LoVo (cell line): Measurements from ENCODE around the gene VPS16.

Experiments
- DNase-seq: peaks from one replicate; pipeline ENCODE4 v3.0.0-alpha.2; 2016; ENCODE audit warnings: low spot score

The VPS16 gene

GRCh38 chr20:2840138-2840966 is at the start of gene VPS16, which contains the start of gene PCED1A:
Gene VPS16 (plus strand): TSS chr20:2840745. CDS start chr20:2840775, 30 bp downstream.
Gene PCED1A (minus strand): TSS chr20:2840655. CDS start chr20:2839912, 743 bp downstream.
- DNase-seq: peak; percentile 86

- no peak for DNase-seq
Observed at GRCh38 chr20:2793471-2793870, 47.1 kb upstream of the VPS16 start.

- no peak for DNase-seq
Observed at GRCh38 chr20:2794202-2794748, 46.3 kb upstream of the VPS16 start.

- DNase-seq: no peak
Observed at GRCh38 chr20:2794866-2795447, 45.6 kb upstream of the VPS16 start.

- no peak for DNase-seq
Observed at GRCh38 chr20:2795451-2795850, 45.1 kb upstream of the VPS16 start.

- DNase-seq: no peak
Observed at GRCh38 chr20:2796011-2796660, 44.4 kb upstream of the VPS16 start.

- DNase-seq: no peak
Observed at GRCh38 chr20:2797136-2797983, 43.2 kb upstream of the VPS16 start.

GRCh38 chr20:2798095-2798805 is 42.3 kb upstream of the VPS16 start:
- no peak for DNase-seq

- no peak for DNase-seq
Observed at GRCh38 chr20:2798814-2799213, 41.7 kb upstream of the VPS16 start.

- DNase-seq: no peak
Observed at GRCh38 chr20:2799271-2799670, 41.3 kb upstream of the VPS16 start.

GRCh38 chr20:2799688-2800520 is 40.6 kb upstream of the VPS16 start:
- DNase-seq: no peak

GRCh38 chr20:2800521-2801285 is 39.8 kb upstream of the VPS16 start, which contains the start of gene CPXM1:
Gene CPXM1 (minus strand): TSS chr20:2800627. CDS start chr20:2800572, 55 bp downstream.
- no peak for DNase-seq

GRCh38 chr20:2801286-2801728 is 39.2 kb upstream of the VPS16 start:
- DNase-seq: no peak

- DNase-seq: no peak
Observed at GRCh38 chr20:2804041-2804828, 36.3 kb upstream of the VPS16 start.

- DNase-seq: no peak
Observed at GRCh38 chr20:2804852-2805688, 35.5 kb upstream of the VPS16 start.

- no peak for DNase-seq
Observed at GRCh38 chr20:2805689-2806350, 34.7 kb upstream of the VPS16 start.

- DNase-seq: peak; percentile 4
Observed at GRCh38 chr20:2806351-2806701, 34.2 kb upstream of the VPS16 start.
